HCT116 (cell line): ENCODE results near the gene ZNF750. TPM values are rescaled to one million over a fixed set of nuclear protein-coding genes. Genes with fewer than 3 reads are reported as not detected.

ENCODE experiments used
- ATAC-seq: fragments of 200-7000 bp; cut with Tn5 transposase; 2 replicates; pipeline ENCODE4 v1.9.1; 2020; ENCODE audit warnings: mild to moderate bottlenecking, moderate library complexity
- BruUV-seq: library from RNA; stranded (reverse); fragments of 400-500 nt; replicated peaks from 2 replicates; lab custom pipeline; 2021; lab: Mats Ljungman, UMichigan
- CTCF ChIA-PET: fragments of 300-600 bp; sonication (Branson Sonifier 250); formaldehyde crosslinking; loops from one replicate; lab custom pipeline; 2021; ENCODE audit warnings: antibody characterized with exemption; lab: Charles Lee
- POLR2A ChIA-PET: fragments of 300-600, 350-600 bp; sonication (Branson Sonifier 250); formaldehyde crosslinking; loops from one replicate; lab custom pipeline; 2021; ENCODE audit warnings: antibody characterized with exemption; lab: Charles Lee
- RAD21 ChIA-PET, 2 experiments: fragments of 300-600 bp; sonication (Branson Sonifier 250); formaldehyde crosslinking; loops; one replicate each; lab custom pipeline; 2023; ENCODE audit warnings: low total read pairs in 2 of 2; ENCODE audit not compliant: uncharacterized antibody in 2 of 2, unreplicated experiment in 2 of 2, low non-redundant PET in 1 of 2; lab: Charles Lee
- DNase-seq: peaks from one replicate; pipeline ENCODE4 v3.0.0-alpha.2; 2010; ENCODE audit warnings: low read depth, low spot score
- H2AFZ ChIP-seq: fragments of 200-600 bp; shearing (Covaris generic), sonication (generic); 2 replicates; pipeline ENCODE4 v1.6.1; 2017; ENCODE audit warnings: low read depth, mixed run types, mixed read lengths, antibody characterized with exemption, low read length; ENCODE audit not compliant: poor library complexity, severe bottlenecking
- H3K27ac ChIP-seq: 2 replicates; pipeline ENCODE4 v1.5.1; 2012; ENCODE audit warnings: low read depth, low read length
- H3K27me3 ChIP-seq: fragments of 200-600 bp; sonication (generic); 2 replicates; pipeline ENCODE4 v1.6.1; 2016; ENCODE audit warnings: mixed run types, low read length, mixed read lengths; ENCODE audit not compliant: insufficient read depth
- H3K36me3 ChIP-seq, 2 experiments: fragments of 200-500 bp in 1 of 2; fragments of 200-600 bp in 1 of 2; sonication (Bioruptor generic) in 1 of 2; sonication (generic) in 1 of 2; 2 replicates each; pipeline versions ENCODE4 v1.5.1 to v1.6.1; 2014 to 2016; ENCODE audit warnings: low read length in 2 of 2, inconsistent platforms in 1 of 2, mixed read lengths in 1 of 2, mixed run types in 1 of 2; ENCODE audit not compliant: insufficient read depth in 2 of 2, control insufficient read depth in 1 of 2
- H3K4me1 ChIP-seq, 2 experiments: fragments of 200-600 bp in 1 of 2; sonication (generic) in 1 of 2; 2 replicates each; pipeline versions ENCODE4 v1.5.1 to v1.6.1; 2012 to 2017; ENCODE audit warnings: low read length in 2 of 2, inconsistent platforms in 1 of 2, mild to moderate bottlenecking in 1 of 2, mixed read lengths in 1 of 2, mixed run types in 1 of 2, moderate library complexity in 1 of 2; ENCODE audit not compliant: insufficient read depth in 2 of 2, control insufficient read depth in 1 of 2
- H3K4me2 ChIP-seq: fragments of 200-600 bp; sonication (generic); 2 replicates; pipeline ENCODE4 v1.6.1; 2017; ENCODE audit warnings: mixed run types, low read length, mixed read lengths
- H3K4me3 ChIP-seq, 2 experiments: fragments of 200-600 bp in 1 of 2; sonication (generic) in 1 of 2; replicated peaks in 1 of 2; 2 replicates each; pipeline ENCODE4 v1.5.1; 2011 to 2016; ENCODE audit warnings: low read length in 2 of 2, control low read depth in 1 of 2, low read depth in 1 of 2, mild to moderate bottlenecking in 1 of 2, mixed read lengths in 1 of 2, mixed run types in 1 of 2
- H3K79me2 ChIP-seq: fragments of 200-600 bp; sonication (generic); 2 replicates; pipeline ENCODE4 v1.6.1; 2017; ENCODE audit warnings: mild to moderate bottlenecking, mixed run types, low read length, moderate library complexity, mixed read lengths; ENCODE audit not compliant: insufficient read depth
- H3K9ac ChIP-seq: fragments of 200-600 bp; sonication (generic); 2 replicates; pipeline ENCODE4 v1.6.1; 2016; ENCODE audit warnings: low read length, mixed read lengths
- H3K9me2 ChIP-seq: fragments of 200-600 bp; sonication (generic), shearing (Covaris generic); 2 replicates; pipeline ENCODE4 v1.6.1; 2017; ENCODE audit warnings: mixed run types, mild to moderate bottlenecking, moderate library complexity; ENCODE audit not compliant: insufficient read depth
- H3K9me3 ChIP-seq, 2 experiments: fragments of 200-500 bp in 1 of 2; fragments of 200-600 bp in 1 of 2; sonication (Bioruptor generic) in 1 of 2; sonication (generic) in 1 of 2; 2 replicates each; pipeline ENCODE4 v1.6.1; 2014 to 2017; ENCODE audit warnings: low read length in 2 of 2, mixed read lengths in 2 of 2, inconsistent platforms in 1 of 2, low read depth in 1 of 2, mild to moderate bottlenecking in 1 of 2, mixed run types in 1 of 2, moderate library complexity in 1 of 2; ENCODE audit not compliant: control insufficient read depth in 1 of 2, insufficient read depth in 1 of 2
- H4K20me1 ChIP-seq: fragments of 200-600 bp; sonication (generic), shearing (Covaris generic); 2 replicates; pipeline ENCODE4 v1.6.1; 2017; ENCODE audit warnings: mixed run types, mild to moderate bottlenecking, moderate library complexity; ENCODE audit not compliant: insufficient read depth
- CEBPB ChIP-seq: IDR thresholded peaks from 2 replicates; pipeline ENCODE4 v1.6.1; 2012; ENCODE audit warnings: low read depth
- EGR1 ChIP-seq: IDR thresholded peaks from 2 replicates; pipeline ENCODE4 v1.6.1; 2012; ENCODE audit warnings: low read depth
- EZH2 ChIP-seq: fragments of 200-600 bp; sonication (generic); IDR thresholded peaks from 2 replicates; pipeline ENCODE4 v1.6.1; 2017; ENCODE audit warnings: antibody characterized with exemption, mixed run types
- FOSL1 ChIP-seq: IDR thresholded peaks from 2 replicates; pipeline ENCODE4 v1.6.1; 2012; ENCODE audit warnings: low read depth
- POLR2AphosphoS5 ChIP-seq: IDR thresholded peaks from 2 replicates; pipeline ENCODE4 v1.6.1; 2011; ENCODE audit warnings: mild to moderate bottlenecking, low read depth, low read length, moderate library complexity
- TCF7L2 ChIP-seq: IDR thresholded peaks from 2 replicates; pipeline ENCODE4 v1.7.0; 2011; ENCODE audit warnings: borderline replicate concordance, inconsistent platforms; ENCODE audit not compliant: insufficient read depth, insufficient read length; ENCODE audit errors: extremely low read depth
- YY1 ChIP-seq: IDR thresholded peaks from 2 replicates; pipeline ENCODE4 v1.6.1; 2011; ENCODE audit warnings: low read length, low read depth, moderate library complexity, mild to moderate bottlenecking; ENCODE audit not compliant: insufficient replicate concordance; ENCODE audit errors: extremely low read depth
- ZBTB33 ChIP-seq: IDR thresholded peaks from 2 replicates; pipeline ENCODE4 v1.6.1; 2011; ENCODE audit warnings: mild to moderate bottlenecking, low read length, moderate library complexity; ENCODE audit not compliant: insufficient replicate concordance; ENCODE audit errors: extremely low read depth
- ZFX ChIP-seq: fragments of 450-650 bp; IDR thresholded peaks from 2 replicates; pipeline ENCODE4 v1.6.1; 2017
- intact Hi-C: fragments of 100-400 bp; cut with micrococcal nuclease; formaldehyde crosslinking; loops from 2 replicates; pipeline ENCODE4 v1.10.0; 2022
- total RNA-seq: library from RNA; stranded (reverse); gene quantifications from one replicate; pipeline ENCODE4 v1.2.1, GENCODE V29; 2021; ENCODE audit not compliant: unreplicated experiment
- TF ChIP-seq, protein P1 (sequence below), 3 experiments: fragments of 200-600 bp in 1 of 3; sonication (generic) in 1 of 3; IDR thresholded peaks in 2 of 3; conservative IDR thresholded peaks in 1 of 3; 2 replicates each; pipeline ENCODE4 v1.5.1; 2012 to 2017; ENCODE audit warnings: low read depth in 2 of 3, low read length in 2 of 3, antibody characterized with exemption in 1 of 3, borderline replicate concordance in 1 of 3, control low read depth in 1 of 3, mild to moderate bottlenecking in 1 of 3, mixed read lengths in 1 of 3, mixed run types in 1 of 3, moderate library complexity in 1 of 3; ENCODE audit not compliant: insufficient read depth in 1 of 3
- TF ChIP-seq, protein P2 (sequence below): IDR thresholded peaks from 2 replicates; pipeline ENCODE4 v1.6.1; 2012

ZNF750 gene
- total RNA-seq, 1 experiment from 2014 or later: not detected

DNA sequence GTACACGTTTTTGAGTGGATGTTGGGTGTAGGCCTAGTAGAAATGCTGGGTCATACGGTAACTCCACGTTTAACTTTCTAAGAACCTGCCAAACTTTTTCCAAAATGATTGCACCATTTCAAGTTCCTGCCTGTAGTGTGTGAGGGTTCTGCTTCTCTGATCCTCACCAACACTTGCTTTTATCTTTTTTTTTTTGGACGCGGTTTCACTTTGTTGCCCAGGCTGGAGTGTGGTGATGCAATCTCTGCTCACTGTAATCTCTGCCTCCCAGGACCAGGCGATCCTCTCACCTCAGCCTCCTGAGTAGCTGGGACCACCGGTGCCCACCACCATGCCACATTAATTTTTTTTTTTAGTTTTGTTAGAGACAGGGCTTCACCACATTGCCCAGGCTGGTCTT is 23.5 kb downstream of the ZNF750 start:
- TF ChIP-seq FOSL1: no peak
- no peak for TF ChIP-seq CEBPB
- no peak for TF ChIP-seq ZBTB33
- no TSS peak for BruUV-seq
- ATAC-seq (no peak), DNase-seq (no peak)
- ChIA-PET CTCF (no interaction called here), RAD21 (no interaction called here), POLR2A (interaction anchor here (0.7 kb wide), 1 partner anchor 113 kb away, joined by 3 read pairs; no protein-coding TSS in a partner anchor)
- Histone ChIP-seq H3K4me2 (no peak overlapping the region), H2AFZ (no peak overlapping the region), H3K27me3 (no peaks in the 10 kb centered on the region), H3K4me3 (no peak overlapping the region), H3K9me2 (no peaks in the 10 kb centered on the region), H3K9me3 (peaks cover 16 to 22% of the 10 kb centered on the region in 2 experiments; a peak in 3 of 4 replicates), H3K4me1 (no peaks in the 10 kb centered on the region), H3K27ac (no peak overlapping the region), H3K9ac (no peak overlapping the region), H3K79me2 (peaks cover 14% of the 10 kb centered on the region; the same call in 1 of the 2 replicates), H3K36me3 (peaks cover 4 to 53% of the 10 kb centered on the region in 2 experiments), H4K20me1 (no peaks in the 10 kb centered on the region)
- intact Hi-C loops: no loop called here

- H3K4me3 ChIP-seq: no peak overlapping the region
- CTCF ChIA-PET: no interaction called here
- no peaks in the 10 kb centered on the region for H3K27me3 ChIP-seq
- H3K4me1 ChIP-seq: no peaks in the 10 kb centered on the region
- no peak overlapping the region for H3K27ac ChIP-seq
- no peaks in the 10 kb centered on the region for H4K20me1 ChIP-seq
- H3K9ac ChIP-seq: no peak overlapping the region
- H3K36me3 ChIP-seq: peaks cover 6 to 56% of the 10 kb centered on the region in 2 experiments
- DNase-seq (no peak), ATAC-seq (no peak)
- no TSS peak for BruUV-seq
- RAD21 ChIA-PET: no interaction called here
- H3K79me2 ChIP-seq: peaks cover 9% of the 10 kb centered on the region; the same call in 1 of the 2 replicates
- H2AFZ ChIP-seq: no peak overlapping the region
- peaks cover 16 to 19% of the 10 kb centered on the region in 2 experiments; a peak in 3 of 4 replicates for H3K9me3 ChIP-seq
- POLR2A ChIA-PET: interaction anchor here (0.7 kb wide), 1 partner anchor 113 kb away, joined by 3 read pairs; no protein-coding TSS in a partner anchor
- no peak overlapping the region for H3K4me2 ChIP-seq
- intact Hi-C loops: no loop called here
- no peaks in the 10 kb centered on the region for H3K9me2 ChIP-seq
- TF ChIP-seq, protein P1, sequence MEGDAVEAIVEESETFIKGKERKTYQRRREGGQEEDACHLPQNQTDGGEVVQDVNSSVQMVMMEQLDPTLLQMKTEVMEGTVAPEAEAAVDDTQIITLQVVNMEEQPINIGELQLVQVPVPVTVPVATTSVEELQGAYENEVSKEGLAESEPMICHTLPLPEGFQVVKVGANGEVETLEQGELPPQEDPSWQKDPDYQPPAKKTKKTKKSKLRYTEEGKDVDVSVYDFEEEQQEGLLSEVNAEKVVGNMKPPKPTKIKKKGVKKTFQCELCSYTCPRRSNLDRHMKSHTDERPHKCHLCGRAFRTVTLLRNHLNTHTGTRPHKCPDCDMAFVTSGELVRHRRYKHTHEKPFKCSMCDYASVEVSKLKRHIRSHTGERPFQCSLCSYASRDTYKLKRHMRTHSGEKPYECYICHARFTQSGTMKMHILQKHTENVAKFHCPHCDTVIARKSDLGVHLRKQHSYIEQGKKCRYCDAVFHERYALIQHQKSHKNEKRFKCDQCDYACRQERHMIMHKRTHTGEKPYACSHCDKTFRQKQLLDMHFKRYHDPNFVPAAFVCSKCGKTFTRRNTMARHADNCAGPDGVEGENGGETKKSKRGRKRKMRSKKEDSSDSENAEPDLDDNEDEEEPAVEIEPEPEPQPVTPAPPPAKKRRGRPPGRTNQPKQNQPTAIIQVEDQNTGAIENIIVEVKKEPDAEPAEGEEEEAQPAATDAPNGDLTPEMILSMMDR (IDR thresholded peaks at IDR 0.05 in 2 of 3, conservative IDR thresholded peaks at IDR 0.05 in 1 of 3; ENCODE audit: borderline replicate concordance in 1 of 3, insufficient read depth in 1 of 3, low read depth in 2 of 3, low read length in 2 of 3): no peak
- TF ChIP-seq EZH2 (no peak), EGR1 (no peak), ZBTB33 (no peak), POLR2AphosphoS5 (no peak), TCF7L2 (no peak), YY1 (no peak), ZFX (no peak)
- TF ChIP-seq, protein P2, sequence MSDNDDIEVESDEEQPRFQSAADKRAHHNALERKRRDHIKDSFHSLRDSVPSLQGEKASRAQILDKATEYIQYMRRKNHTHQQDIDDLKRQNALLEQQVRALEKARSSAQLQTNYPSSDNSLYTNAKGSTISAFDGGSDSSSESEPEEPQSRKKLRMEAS: no peak
These were observed 24.0 kb downstream of the ZNF750 start for GRCh38 chr17:82815790-82816305.
